ENCODE data around the gene ZIC4. TPM values are rescaled to one million over a fixed set of nuclear protein-coding genes. Genes with fewer than 3 reads are reported as not detected.

The ZIC4 gene
- total RNA-seq, 2 donors from 2014 or later, result 1.8 to 3.0 TPM

DNA sequence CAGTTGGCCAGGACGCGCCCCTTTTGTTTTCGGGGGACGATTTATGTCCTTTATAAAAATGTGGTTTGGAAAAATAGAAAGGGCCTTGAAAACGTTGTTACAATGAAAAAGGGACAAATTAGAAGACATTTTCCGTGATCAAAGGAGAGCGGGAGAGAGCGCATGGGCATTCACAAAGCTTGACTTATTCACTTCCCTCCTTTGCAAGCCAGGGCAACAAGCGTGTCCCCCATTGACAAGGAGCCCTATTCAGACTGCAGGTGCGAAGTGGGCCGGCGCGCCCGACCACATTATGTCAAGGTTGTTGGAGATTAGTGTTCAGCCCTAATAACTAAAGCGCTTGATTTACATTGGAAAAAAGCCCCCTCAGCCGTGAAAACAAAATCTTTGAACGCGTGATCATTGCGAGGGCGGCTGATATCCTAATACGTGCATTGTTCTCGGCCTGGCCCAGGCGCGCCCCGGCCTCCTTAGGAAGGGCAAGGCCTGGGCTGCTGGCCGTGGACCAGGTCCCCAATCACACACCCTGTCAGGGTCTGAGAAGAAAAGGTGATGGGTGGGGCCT is 25.9 kb downstream of the ZIC4 start:
- DNase-seq (ENCODE audit: low spot score), result no peak
- intact Hi-C loops (cut with DNase I), result no loop called here

DNA sequence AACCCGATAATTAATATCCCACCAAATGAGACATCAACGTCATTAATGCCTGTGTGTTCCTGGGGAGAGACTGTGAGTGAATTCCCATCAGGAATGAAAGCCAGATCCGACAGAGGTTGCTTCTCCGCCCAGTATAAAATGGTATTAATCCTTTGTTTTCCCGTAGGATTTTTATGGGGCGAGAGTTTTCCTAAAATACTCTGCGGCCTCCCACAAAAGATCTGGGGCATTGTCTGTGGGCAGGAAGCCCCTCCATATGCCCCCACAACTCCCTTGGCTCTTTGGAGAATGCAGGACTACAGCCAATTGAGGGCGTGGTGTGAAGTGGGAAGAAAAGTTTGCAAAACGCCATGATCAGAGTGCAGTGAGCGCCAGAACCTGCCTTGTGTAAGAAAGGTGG is 26.7 kb downstream of the ZIC4 start:
- DNase-seq (ENCODE audit: low spot score), result no peak
- intact Hi-C loops (cut with DNase I), result no loop called here

DNA sequence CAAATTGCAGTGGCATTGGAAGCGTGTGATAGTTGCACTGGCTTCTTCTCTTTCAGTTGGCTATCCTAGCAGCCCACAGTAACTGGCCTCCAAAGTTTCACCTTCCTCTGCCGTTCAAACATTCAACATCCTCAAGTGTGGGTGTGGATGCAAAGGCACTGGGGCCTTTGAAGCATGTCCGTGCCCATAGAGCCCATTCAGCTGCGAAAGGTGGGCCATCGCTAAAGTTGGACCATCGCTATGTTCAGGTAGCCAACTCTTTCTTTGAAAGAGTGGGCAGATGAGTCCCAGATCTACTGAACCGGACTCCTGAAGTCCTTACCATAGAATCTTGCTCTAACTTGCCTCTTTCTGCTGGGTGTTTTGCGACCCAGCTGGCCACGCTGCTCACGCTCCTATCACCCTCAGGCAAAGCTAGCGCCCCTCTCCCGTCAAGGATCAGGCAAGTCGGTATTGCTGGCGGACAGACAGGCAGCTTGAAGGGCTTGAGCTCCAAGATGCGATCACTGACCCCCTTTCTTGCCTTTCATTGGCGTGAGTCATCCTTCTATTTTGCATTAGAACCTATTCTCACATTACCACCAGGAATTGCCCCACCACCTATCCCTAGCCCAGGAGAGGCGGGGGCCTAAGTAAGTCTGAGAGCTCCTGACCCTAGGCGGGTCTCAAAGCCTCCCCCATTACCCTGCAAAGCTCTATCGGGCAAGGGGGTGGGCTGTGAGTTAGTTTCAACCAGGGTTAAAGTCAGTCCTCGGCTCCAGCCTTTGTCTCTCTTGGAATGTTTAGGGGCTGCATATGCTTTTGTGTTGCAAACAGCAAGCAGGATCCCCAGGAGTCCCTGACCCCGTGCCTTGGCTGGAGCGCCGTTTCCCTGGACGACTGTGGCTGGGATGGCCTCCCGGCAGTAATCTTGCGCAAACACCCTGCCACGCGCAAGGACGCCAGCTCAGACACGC is 28.7 kb downstream of the ZIC4 start:
- DNase-seq (ENCODE audit: low spot score), result no peak
- intact Hi-C loops (cut with DNase I), result no loop called here

DNA sequence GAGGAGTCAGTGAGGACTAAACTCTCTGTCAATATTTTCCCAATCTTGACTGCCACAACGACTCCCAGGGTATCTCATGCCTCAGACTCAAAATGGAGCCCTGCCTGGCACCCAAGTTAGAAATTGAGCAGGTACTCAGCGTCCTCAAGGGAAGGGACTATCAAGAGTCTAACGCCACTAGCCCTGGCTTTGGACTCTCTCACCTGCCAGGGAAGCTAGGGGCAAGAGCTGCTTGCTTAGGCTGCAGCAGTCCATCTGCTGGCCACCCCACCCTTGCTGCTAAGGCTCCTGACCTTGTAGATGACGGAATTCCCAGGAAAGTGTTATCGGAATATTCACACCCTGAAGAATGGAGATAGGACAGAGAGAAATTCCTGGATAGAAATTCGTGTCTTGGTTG is 33.0 kb downstream of the ZIC4 start:
- intact Hi-C loops (cut with DNase I), result no loop called here
- DNase-seq (ENCODE audit: low spot score), result no peak

DNA sequence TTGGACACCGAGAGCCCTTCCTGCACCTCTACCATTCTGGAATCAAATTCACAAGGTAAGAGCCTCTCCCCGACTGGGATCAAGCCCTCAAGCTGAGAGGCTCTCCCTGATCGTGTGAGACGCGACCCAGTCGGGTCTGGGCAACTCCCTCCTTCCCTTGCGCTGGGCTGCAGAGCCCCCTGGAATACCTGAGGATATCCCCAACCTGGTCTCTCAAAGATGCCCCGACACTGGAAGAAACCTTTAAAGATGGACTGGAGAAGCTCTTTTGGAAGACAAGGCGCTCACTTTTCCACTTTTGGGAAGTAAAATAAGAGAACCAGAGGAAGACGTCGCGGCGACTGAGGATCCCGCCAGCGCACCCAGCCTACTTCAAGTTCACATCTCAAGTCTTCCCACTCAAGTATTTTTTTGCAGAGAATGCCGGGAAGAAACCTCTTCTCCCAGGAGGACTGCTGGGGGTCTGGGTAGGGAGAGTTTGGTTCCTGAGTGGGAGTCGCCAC is 33.8 kb downstream of the ZIC4 start:
- no peak for DNase-seq (ENCODE audit: low spot score)
- intact Hi-C loops (cut with DNase I), result no loop called here

DNA sequence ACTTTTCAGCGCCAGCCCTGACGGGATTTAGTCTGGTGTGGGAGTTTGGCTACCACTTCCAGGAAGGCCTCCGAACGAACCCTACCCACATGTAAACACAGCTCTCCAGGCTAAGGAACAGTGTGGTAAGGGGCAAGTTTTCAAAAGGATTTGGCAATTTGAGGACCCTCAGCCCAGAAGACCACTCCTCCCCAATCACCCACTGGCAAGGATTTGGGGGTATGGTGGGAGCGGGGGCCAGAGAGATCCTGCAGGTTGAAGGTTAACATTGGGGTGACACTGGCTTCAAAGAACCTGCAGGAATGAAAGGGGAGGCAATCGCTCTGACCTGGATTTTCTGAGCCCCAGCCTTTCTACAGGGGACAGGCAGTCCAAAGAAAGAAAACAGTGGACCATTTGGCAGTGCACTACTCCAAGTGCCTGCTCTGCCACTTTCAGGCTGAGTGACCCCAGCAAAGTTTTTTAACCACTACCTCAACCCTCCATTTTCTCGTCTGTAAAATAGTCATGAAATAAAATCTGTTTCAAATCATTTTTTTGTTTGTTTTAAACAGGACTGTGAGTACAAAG is 34.5 kb downstream of the ZIC4 start:
- intact Hi-C loops (cut with DNase I), result no loop called here
- no peak for DNase-seq (ENCODE audit: low spot score)

DNA sequence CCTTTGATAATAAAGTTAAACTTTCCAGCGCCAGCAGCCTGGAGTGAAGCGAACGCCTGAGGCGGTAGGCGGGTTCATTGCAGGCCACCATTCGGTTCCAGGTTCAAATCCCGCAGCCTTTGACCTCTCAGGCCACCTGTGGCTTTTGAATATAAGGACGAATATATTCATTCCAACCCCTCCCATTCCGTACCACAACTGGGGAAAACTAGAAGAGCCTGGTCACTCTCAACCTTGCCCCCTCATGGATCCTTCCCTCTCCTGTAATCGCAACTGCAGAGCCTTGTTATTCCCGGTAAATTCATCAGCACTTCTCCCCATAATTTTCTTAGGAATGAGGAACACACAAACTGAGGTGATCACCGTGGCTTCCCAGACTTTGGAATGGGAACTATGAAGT is 35.2 kb downstream of the ZIC4 start:
- DNase-seq (ENCODE audit: low spot score), result no peak
- intact Hi-C loops (cut with DNase I), result no loop called here

DNA sequence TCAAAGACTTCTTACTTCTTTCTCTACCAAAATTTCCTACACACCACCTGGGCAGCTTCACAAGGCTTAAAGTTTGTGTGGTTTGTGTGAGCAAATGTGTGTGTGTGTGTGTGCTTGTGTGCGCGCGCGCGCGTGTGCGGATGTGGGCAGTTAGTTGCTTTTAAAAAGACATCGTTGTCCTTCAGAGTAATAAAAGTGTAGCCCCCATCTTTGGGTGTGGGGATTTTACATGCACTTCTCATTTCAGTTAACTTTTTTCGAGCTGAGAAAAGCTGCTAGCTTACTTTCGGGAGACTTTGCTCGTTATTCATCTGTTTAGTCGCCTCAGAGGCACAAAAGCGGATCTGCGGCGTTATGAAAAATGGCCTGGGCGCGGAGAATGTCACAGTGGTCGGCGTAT is 36.0 kb downstream of the ZIC4 start:
- intact Hi-C loops (cut with DNase I), result no loop called here
- DNase-seq (ENCODE audit: low spot score), result no peak

DNA sequence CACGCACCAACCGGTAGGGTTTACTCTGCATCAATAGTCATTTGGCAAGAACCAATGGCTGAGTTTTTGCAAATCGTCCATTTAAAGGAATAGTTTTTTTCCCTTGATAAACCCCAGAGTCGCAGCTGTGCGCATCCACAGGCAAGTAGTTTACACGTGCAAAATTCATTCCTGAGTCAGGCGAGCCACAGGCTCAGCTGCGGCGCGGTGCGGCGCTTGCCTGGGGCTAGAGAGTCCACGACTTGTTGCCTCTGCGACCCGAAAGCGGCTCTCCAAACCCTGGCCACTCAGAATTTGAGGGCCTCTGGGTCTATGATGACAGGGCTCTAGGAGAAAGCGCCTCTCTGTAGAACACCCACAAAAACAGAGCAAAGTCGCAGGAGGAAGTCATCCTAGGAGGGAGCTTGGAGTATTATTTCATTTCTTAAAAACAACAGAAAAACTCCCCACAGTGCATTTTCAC is 36.7 kb downstream of the ZIC4 start:
- intact Hi-C loops (cut with DNase I), result no loop called here
- DNase-seq (ENCODE audit: low spot score), result no peak

DNA sequence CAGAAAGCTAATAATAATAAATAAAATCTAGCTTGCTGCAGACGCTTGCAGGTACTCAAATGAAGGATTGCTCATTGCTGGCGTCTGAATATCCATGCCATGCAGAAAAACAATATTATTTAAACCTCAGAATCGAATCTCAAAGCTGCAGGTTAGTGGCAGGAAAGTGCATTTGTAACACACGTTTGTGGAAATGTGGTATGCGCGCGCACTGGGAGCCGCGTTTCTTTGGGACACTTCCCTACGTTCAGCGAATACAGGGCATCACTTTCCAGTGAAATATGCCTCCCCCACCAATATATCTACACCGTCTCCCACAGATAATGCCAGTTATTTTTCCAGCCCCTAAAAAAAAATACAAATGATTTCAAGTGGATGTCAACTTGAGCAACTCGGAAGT is 37.1 kb downstream of the ZIC4 start:
- no peak for DNase-seq (ENCODE audit: low spot score)
- intact Hi-C loops (cut with DNase I), result no loop called here

DNA sequence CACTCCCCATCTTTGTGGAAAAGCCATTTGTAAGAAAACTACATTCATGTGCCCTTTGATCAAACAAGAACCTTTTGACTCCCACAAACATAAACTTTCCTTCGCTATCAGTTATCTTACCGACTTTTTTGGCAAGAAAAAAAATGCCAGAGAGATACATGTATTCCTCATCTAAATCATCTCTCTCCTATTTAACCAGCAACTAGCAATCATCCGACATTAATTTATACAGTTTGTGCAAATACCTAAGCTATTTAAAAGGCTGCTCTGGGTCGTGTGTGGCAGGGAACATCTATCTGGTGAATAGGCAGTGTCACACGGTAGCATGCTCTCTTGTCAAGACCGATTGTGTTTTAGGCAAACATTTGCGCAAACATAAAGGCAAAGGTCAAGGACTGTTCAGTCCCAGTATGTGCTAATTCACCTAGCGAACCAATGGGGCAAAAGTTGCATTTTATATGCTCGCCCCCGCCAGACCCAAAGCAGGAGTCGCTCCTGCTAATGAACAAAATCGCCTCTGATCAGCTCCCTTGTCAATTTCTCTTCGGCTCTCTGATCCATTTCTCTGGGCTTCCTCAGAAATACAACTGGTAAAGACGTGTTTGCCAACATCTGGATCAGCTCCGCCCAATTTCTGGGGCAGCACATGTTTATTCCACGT is 37.7 kb downstream of the ZIC4 start:
- intact Hi-C loops (cut with DNase I), result no loop called here
- DNase-seq (ENCODE audit: low spot score), result no peak

DNA sequence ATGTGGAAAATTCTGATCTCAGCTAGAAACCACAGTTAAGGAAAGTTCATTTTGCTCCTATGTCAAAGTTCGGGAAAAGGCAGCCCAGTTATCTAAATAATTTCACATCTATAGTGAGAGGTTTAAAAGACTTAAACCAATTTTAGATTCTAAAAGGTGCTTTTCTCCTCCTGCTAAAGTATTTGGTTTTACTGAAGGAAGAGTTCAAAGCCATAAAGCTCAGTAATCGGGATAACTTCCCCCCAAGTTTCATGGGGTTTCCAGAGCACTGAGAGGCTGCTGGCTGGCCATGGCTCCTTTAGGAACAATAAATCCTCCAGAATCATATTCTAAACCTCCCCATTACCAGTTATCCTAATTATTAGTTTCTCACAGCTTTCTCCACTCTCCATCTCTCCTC is 38.2 kb downstream of the ZIC4 start:
- no peak for DNase-seq (ENCODE audit: low spot score)
- intact Hi-C loops (cut with DNase I), result no loop called here

DNA sequence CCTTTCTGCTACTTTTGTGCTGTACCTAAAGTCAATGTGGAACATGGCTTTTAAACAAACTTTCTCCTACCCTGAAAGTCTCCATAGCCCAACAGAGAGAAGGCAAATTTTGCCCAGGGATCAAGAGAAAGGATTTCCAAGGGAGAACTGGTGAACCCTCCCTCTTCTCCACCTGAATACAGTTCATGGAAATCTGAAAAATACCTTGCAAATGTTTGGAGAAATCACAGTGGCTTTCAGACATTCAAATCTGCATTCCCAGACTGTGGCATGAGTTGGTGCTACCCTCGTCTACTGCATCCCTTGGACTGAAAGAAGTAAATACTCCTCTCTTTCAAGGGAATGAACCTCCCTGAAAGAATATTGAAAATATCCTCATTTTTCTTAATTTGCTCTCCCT is 38.7 kb downstream of the ZIC4 start:
- intact Hi-C loops (cut with DNase I), result no loop called here
- no peak for DNase-seq (ENCODE audit: low spot score)

DNA sequence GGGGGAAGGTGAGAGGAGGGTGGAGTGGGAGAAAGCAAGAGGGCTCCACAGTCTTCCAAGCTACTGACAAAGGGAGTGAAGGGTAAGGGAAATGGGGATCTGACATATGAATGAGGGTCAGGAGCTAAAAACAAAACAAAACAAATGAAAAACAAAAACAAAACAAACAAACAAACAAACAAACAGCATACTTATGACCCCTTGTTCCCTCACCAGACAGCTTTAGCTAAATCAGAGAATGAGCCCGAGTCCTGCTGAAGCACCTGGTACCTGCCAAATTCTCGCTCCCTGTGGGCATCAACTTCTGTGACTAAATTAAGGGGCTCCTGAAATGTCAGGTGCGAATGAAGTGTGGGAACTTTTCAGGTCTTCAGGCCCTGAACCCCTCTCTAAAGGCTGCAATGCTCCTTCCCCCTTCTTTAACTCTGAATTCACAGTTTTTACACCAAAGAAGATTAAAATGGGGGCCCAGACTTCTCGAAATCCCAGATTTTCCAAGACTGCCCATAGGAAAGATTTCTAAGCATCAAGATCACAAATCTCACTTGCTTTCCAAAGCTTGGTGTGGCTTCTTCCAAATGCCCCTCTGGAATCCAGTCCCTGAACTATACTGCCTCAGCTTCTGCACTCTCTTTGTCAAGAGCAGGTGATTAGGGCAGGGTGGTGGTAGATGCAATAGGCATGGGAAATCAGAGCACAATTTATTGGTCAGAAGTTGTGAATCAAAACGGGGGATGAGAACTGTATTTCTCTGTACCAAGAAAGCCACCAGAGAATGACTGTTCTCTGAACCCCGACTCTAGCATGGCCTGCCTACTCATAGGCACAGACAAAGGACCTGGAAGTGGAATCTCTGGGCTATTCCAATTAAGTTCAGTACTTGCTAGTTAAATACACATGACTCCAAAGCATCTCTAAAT is 40.9 kb downstream of the ZIC4 start:
- no peak for DNase-seq (ENCODE audit: low spot score)
- intact Hi-C loops (cut with DNase I), result no loop called here

DNA sequence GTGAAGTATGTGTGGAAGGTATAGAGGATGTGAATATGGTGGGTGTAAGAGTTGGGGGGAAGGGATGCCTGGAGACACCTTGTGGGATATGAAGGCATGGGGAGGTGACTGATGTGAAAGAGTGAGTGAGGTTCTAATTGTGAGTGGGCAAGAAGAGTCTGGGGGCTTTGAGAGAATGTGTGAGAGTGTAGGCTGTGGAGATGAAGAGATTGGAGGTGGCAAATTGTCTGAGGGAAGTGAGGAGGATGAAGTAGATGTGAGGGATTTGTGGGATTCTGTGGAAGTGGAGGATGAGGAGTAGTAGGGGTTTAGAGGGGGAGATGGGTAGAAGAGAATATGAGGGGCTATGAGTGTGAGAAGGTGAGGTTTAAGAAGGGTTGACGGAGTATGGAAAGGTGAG is 41.6 kb downstream of the ZIC4 start:
- no peak for DNase-seq (ENCODE audit: low spot score)
- intact Hi-C loops (cut with DNase I), result no loop called here

DNA sequence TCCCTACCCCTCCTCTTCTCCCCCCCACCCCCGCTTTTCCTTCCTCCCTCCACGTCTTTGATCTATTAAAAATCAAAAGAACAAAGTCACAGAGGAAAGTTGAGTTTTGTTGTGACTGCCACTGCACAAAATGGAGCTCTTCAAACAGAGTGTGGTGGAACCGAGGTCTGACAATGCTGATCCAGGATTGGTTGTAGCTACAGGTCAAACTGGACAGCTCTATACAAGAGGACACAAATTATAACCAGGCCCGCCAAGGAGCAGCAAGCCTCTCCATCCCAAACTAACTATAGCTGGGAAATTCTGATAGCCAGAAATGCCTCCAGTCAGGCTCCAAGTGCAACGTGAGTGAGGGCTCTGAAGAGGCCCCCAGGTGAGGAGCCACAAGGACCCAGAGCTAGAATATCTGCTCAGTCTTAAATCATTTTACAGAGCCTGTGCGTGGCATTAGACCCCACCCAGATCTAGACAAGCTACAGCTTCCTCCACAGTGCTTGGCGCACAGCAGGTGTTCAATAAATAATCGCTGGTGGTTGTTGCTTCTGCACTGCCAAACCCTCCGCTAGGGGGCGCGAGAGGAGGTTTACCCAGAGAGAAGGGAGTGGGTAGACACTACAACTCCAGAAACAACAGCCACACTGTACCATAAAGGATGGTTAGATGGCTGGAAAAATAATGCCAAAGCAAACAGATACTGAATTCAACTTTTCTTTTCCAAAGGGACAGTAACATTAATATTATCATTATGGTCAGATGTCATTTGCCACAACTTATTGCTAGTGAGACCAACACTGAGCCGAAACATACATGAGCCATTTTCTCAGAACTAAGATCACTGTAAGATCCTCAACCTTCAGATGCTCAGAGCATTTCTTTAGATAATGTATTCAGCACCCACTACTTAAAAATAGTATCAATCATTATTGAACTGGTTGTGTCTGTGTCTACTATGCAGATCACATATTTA is 44.6 kb downstream of the ZIC4 start:
- DNase-seq (ENCODE audit: low spot score), result no peak
- intact Hi-C loops (cut with DNase I), result no loop called here

DNA sequence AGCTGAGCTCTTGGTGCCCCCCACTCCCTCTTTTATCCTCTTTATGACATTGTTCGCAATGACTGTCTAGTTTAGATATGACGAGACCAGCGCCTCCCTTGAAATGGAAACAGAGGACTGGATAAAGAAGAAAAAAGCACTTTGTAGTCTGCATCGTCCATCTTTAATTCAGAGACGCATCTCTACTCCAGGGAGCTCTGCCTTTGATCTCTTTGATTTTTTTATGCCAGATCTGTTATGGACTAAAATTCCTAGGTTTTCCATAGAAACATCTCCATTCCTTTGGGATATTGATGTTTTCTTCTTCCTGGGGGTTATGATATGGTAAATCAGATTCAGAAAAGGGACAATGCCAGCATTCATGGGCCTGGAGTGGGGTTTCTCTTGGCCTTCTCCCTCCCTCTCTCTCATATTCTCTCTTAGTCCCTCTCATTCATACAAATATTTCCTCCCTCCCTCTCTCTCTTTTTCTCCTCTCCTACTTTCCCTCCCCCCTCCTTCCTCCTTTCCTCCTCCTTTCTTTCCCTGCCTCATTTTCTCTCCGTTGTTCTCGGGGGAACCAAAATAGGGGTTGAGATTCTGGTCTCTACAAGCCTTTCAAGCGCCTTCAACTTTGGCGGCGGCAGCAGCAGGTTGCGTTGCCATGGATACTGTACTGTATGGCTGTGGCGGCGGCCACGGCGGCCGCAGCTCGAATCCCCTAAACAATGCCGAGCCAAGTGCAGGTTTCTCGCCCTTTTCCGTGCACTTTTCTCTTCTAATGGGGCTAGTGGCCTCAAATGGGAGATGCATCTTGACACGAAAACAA is 45.5 kb downstream of the ZIC4 start:
- intact Hi-C loops (cut with DNase I), result no loop called here

More for the DNA sequence above, 45.5 kb downstream of the ZIC4 start:
- DNase-seq (ENCODE audit: low spot score), result no peak

Data from posterior vena cava (tissue), 2 donors.